WTC11 (cell line): ENCODE results near the gene LRRC18. TPM values are rescaled to one million over a fixed set of nuclear protein-coding genes. Genes with fewer than 3 reads are reported as not detected.

Experiments
- ATAC-seq: fragments of 200-7000 bp; cut with Tn5 transposase; 2 replicates; pipeline ENCODE4 v1.10.0; 2021; ENCODE audit warnings: mild to moderate bottlenecking, moderate library complexity
- CTCF ChIA-PET: fragments of 300-600 bp; sonication (Branson Sonifier 250); formaldehyde crosslinking; loops from one replicate; lab custom pipeline; 2021; ENCODE audit warnings: antibody characterized with exemption; lab: Charles Lee
- POLR2A ChIA-PET: fragments of 350-600 bp; sonication (Branson Sonifier 250); formaldehyde crosslinking; loops from one replicate; lab custom pipeline; 2021; ENCODE audit warnings: antibody characterized with exemption; lab: Charles Lee
- DNase-seq: peaks from one replicate; pipeline ENCODE4 v3.0.0; 2021; ENCODE audit warnings: low spot score
- H3K27ac Mint-ChIP-seq: 2 replicates; pipeline ENCODE4 v1.8.0; 2021; ENCODE audit warnings: mixed read lengths
- H3K27me3 Mint-ChIP-seq: 2 replicates; pipeline ENCODE4 v1.8.0; 2021; ENCODE audit warnings: low read depth, mild to moderate bottlenecking, moderate library complexity, mixed read lengths
- H3K36me3 Mint-ChIP-seq: 2 replicates; pipeline ENCODE4 v1.8.0; 2021; ENCODE audit warnings: mixed read lengths
- H3K4me1 Mint-ChIP-seq: 2 replicates; pipeline ENCODE4 v1.8.0; 2022; ENCODE audit warnings: mixed read lengths
- H3K4me3 Mint-ChIP-seq: 2 replicates; pipeline ENCODE4 v1.8.0; 2021; ENCODE audit warnings: mild to moderate bottlenecking, moderate library complexity, mixed read lengths
- H3K9me3 Mint-ChIP-seq: 2 replicates; pipeline ENCODE4 v1.8.0; 2021; ENCODE audit warnings: mixed read lengths
- ATF3 ChIP-seq: sonication (generic); formaldehyde crosslinking; conservative IDR thresholded peaks from 2 replicates; pipeline ENCODE4 v1.8.1; 2022; ENCODE audit warnings: mild to moderate bottlenecking, missing genetic modification reagents
- CBFB ChIP-seq: sonication (generic); formaldehyde crosslinking; IDR thresholded peaks from 2 replicates; pipeline ENCODE4 v1.8.1; 2022; ENCODE audit warnings: mild to moderate bottlenecking, low read depth, missing genetic modification reagents
- ELF4 ChIP-seq: sonication (generic); formaldehyde crosslinking; IDR thresholded peaks from 2 replicates; pipeline ENCODE4 v1.8.1; 2022; ENCODE audit warnings: low read depth, mild to moderate bottlenecking, moderate library complexity, missing genetic modification reagents
- EMX1 ChIP-seq: fragments of 250-450 bp; sonication (Bioruptor Pico); IDR thresholded peaks from 2 replicates; pipeline ENCODE4 v1.8.0; 2021; ENCODE audit warnings: mild to moderate bottlenecking
- HMGA2 ChIP-seq: fragments of 250-450 bp; sonication (Bioruptor Pico); IDR thresholded peaks from 2 replicates; pipeline ENCODE4 v1.4.0; 2021; ENCODE audit warnings: mild to moderate bottlenecking, moderate library complexity
- MXD4 ChIP-seq: fragments of 250-450 bp; sonication (Bioruptor Pico); IDR thresholded peaks from 2 replicates; pipeline ENCODE4 v1.8.0; 2021; ENCODE audit warnings: mild to moderate bottlenecking, moderate library complexity, borderline replicate concordance
- NR3C1 ChIP-seq: sonication (generic); formaldehyde crosslinking; conservative IDR thresholded peaks from 2 replicates; pipeline ENCODE4 v1.8.1; 2023; ENCODE audit warnings: low read depth, mild to moderate bottlenecking, missing genetic modification reagents
- PREB ChIP-seq: sonication (generic); formaldehyde crosslinking; IDR thresholded peaks from 2 replicates; pipeline ENCODE4 v1.8.1; 2022; ENCODE audit warnings: mild to moderate bottlenecking, missing genetic modification reagents, moderate library complexity, borderline replicate concordance
- SMAD3 ChIP-seq: sonication (generic); formaldehyde crosslinking; IDR thresholded peaks from 2 replicates; pipeline ENCODE4 v1.8.0; 2022; ENCODE audit warnings: missing genetic modification reagents, mild to moderate bottlenecking, borderline replicate concordance
- ZNF396 ChIP-seq: fragments of 250-450 bp; sonication (Bioruptor Pico); IDR thresholded peaks from 2 replicates; pipeline ENCODE4 v1.8.0; 2021; ENCODE audit warnings: mild to moderate bottlenecking, moderate library complexity, borderline replicate concordance
- ZNF423 ChIP-seq: fragments of 250-450 bp; sonication (Bioruptor Pico); IDR thresholded peaks from 2 replicates; pipeline ENCODE4 v2.1.2; 2022; ENCODE audit warnings: mild to moderate bottlenecking, moderate library complexity
- ZNF532 ChIP-seq: fragments of 250-450 bp; sonication (Bioruptor Pico); IDR thresholded peaks from 2 replicates; pipeline ENCODE4 v1.9.0; 2021; ENCODE audit warnings: mild to moderate bottlenecking, borderline replicate concordance
- total RNA-seq: library from RNA; stranded (reverse); gene quantifications from 3 replicates; pipeline ENCODE4 v1.2.3, GENCODE V29; 2021
- TF ChIP-seq, protein P1 (sequence below): fragments of 200-600 bp; IDR thresholded peaks from 2 replicates; pipeline ENCODE4 v1.8.0; 2022; ENCODE audit warnings: antibody characterized with exemption
- TF ChIP-seq, protein P2 (sequence below): sonication (generic); formaldehyde crosslinking; IDR thresholded peaks from 2 replicates; pipeline ENCODE4 v1.8.1; 2023; ENCODE audit warnings: mild to moderate bottlenecking, moderate library complexity, missing genetic modification reagents
- TF ChIP-seq, protein P3 (sequence below): sonication (generic); formaldehyde crosslinking; IDR thresholded peaks from 2 replicates; pipeline ENCODE4 v1.8.1; 2023; ENCODE audit warnings: mild to moderate bottlenecking, missing genetic modification reagents, borderline replicate concordance

LRRC18 gene
- total RNA-seq, 1 experiment from 2014 or later: not detected

GRCh38 chr10:48913674-48914073 is 26.0 kb downstream of the LRRC18 start:
- no peak for DNase-seq

DNA sequence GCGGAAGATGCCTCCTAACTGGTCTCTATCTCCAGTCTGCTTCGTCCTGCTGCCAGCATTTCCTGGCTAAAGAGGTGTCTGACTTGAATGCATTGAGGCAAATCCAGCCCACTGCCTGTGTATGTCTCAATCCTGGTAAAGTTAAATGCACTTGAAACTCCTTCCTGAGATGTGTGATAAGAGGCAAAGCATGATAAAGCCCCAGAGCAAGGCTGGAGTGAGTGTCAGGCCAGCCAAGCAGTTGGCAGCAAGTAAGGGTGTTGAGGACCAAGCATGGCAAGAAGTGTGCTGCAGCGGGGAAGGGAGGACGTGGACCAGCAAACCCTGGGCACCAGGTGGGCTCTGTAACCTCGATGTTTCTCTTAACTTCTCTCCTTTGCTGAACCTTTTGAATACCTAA is 29.1 kb downstream of the LRRC18 start:
- Mint-ChIP-seq H3K36me3 (no peaks in the 10 kb centered on the region), H3K4me1 (peaks cover 3% of the 10 kb centered on the region; the same call in 1 of the 2 replicates), H3K9me3 (no peaks in the 10 kb centered on the region), H3K27me3 (no peaks in the 10 kb centered on the region; the same call in 1 of the 2 replicates), H3K27ac (no peak overlapping the region), H3K4me3 (no peak overlapping the region)
- ChIA-PET POLR2A (no interaction called here), CTCF (no interaction called here)
- DNase-seq (no peak), ATAC-seq (no peak)
- no peak for TF ChIP-seq EMX1 (CRISPR knock-in tag)
- TF ChIP-seq, protein P1, sequence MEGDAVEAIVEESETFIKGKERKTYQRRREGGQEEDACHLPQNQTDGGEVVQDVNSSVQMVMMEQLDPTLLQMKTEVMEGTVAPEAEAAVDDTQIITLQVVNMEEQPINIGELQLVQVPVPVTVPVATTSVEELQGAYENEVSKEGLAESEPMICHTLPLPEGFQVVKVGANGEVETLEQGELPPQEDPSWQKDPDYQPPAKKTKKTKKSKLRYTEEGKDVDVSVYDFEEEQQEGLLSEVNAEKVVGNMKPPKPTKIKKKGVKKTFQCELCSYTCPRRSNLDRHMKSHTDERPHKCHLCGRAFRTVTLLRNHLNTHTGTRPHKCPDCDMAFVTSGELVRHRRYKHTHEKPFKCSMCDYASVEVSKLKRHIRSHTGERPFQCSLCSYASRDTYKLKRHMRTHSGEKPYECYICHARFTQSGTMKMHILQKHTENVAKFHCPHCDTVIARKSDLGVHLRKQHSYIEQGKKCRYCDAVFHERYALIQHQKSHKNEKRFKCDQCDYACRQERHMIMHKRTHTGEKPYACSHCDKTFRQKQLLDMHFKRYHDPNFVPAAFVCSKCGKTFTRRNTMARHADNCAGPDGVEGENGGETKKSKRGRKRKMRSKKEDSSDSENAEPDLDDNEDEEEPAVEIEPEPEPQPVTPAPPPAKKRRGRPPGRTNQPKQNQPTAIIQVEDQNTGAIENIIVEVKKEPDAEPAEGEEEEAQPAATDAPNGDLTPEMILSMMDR: no peak
- no peak for TF ChIP-seq SMAD3 (CRISPR knock-in tag)
- no peak for TF ChIP-seq ZNF396
- no peak for TF ChIP-seq ELF4 (CRISPR knock-in tag)
- TF ChIP-seq ZNF423 (CRISPR knock-in tag): no peak
- no peak for TF ChIP-seq ATF3 (CRISPR knock-in tag)
- TF ChIP-seq, protein P2, sequence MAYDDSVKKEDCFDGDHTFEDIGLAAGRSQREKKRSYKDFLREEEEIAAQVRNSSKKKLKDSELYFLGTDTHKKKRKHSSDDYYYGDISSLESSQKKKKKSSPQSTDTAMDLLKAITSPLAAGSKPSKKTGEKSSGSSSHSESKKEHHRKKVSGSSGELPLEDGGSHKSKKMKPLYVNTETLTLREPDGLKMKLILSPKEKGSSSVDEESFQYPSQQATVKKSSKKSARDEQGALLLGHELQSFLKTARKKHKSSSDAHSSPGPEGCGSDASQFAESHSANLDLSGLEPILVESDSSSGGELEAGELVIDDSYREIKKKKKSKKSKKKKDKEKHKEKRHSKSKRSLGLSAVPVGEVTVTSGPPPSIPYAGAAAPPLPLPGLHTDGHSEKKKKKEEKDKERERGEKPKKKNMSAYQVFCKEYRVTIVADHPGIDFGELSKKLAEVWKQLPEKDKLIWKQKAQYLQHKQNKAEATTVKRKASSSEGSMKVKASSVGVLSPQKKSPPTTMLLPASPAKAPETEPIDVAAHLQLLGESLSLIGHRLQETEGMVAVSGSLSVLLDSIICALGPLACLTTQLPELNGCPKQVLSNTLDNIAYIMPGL (CRISPR knock-in tag): no peak
- no peak for TF ChIP-seq ZNF532 (CRISPR knock-in tag)

More at GRCh38 chr10:48913674-48914073, 26.0 kb downstream of the LRRC18 start:
- POLR2A ChIA-PET: no interaction called here
- H3K4me1 Mint-ChIP-seq: no peaks in the 10 kb centered on the region
- H3K9me3 Mint-ChIP-seq: 0 out of 2 replicates have a peak, but pooled peaks cover 4% of the 10 kb centered on the region
- CTCF ChIA-PET: interaction anchor here (1.4 kb wide), 1 partner anchor 67 kb away, joined by 3 read pairs; no protein-coding TSS in a partner anchor
- no peaks in the 10 kb centered on the region; the same call in 1 of the 2 replicates for H3K27me3 Mint-ChIP-seq
- ATAC-seq: no peak
- no peak overlapping the region for H3K4me3 Mint-ChIP-seq
- no peak for TF ChIP-seq CBFB (CRISPR knock-in tag)
- no peak for TF ChIP-seq PREB (CRISPR knock-in tag)
- no peak for TF ChIP-seq NR3C1
- no peak for TF ChIP-seq MXD4 (CRISPR knock-in tag)
- no peak for TF ChIP-seq HMGA2 (CRISPR knock-in tag)
- TF ChIP-seq, protein P3, sequence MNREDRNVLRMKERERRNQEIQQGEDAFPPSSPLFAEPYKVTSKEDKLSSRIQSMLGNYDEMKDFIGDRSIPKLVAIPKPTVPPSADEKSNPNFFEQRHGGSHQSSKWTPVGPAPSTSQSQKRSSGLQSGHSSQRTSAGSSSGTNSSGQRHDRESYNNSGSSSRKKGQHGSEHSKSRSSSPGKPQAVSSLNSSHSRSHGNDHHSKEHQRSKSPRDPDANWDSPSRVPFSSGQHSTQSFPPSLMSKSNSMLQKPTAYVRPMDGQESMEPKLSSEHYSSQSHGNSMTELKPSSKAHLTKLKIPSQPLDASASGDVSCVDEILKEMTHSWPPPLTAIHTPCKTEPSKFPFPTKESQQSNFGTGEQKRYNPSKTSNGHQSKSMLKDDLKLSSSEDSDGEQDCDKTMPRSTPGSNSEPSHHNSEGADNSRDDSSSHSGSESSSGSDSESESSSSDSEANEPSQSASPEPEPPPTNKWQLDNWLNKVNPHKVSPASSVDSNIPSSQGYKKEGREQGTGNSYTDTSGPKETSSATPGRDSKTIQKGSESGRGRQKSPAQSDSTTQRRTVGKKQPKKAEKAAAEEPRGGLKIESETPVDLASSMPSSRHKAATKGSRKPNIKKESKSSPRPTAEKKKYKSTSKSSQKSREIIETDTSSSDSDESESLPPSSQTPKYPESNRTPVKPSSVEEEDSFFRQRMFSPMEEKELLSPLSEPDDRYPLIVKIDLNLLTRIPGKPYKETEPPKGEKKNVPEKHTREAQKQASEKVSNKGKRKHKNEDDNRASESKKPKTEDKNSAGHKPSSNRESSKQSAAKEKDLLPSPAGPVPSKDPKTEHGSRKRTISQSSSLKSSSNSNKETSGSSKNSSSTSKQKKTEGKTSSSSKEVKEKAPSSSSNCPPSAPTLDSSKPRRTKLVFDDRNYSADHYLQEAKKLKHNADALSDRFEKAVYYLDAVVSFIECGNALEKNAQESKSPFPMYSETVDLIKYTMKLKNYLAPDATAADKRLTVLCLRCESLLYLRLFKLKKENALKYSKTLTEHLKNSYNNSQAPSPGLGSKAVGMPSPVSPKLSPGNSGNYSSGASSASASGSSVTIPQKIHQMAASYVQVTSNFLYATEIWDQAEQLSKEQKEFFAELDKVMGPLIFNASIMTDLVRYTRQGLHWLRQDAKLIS (CRISPR knock-in tag): no peak
- no peak overlapping the region for H3K27ac Mint-ChIP-seq
- no peaks in the 10 kb centered on the region for H3K36me3 Mint-ChIP-seq
